Measurements from ENCODE around the gene CST6. TPM values are rescaled to one million over a fixed set of nuclear protein-coding genes. Genes with fewer than 3 reads are reported as not detected.

The CST6 gene
- total RNA-seq, 1 donor from 2014 or later = not detected

- H3K4me2 ChIP-seq = no peak overlapping the region
- peaks cover 34% of the 10 kb centered on the region for H3F3A ChIP-seq (ENCODE audit: low read depth)
- H3K4me3 Mint-ChIP-seq = peak overlapping the region; percentile 100
- peaks cover 4% of the 10 kb centered on the region for H3K36me3 ChIP-seq
- H4K20me1 ChIP-seq (ENCODE audit: low read depth) = peaks cover 6% of the 10 kb centered on the region
- no peaks in the 10 kb centered on the region for H3K27me3 ChIP-seq
- H3K79me2 ChIP-seq (ENCODE audit: low read depth) = peaks cover 38% of the 10 kb centered on the region
- no peak overlapping the region for H3K27ac ChIP-seq
- H3K27me3 Mint-ChIP-seq (ENCODE audit: insufficient read depth, low read depth) = peaks cover 14% of the 10 kb centered on the region
- no peak for DNase-seq (ENCODE audit: low spot score)
- H3K36me3 Mint-ChIP-seq = peaks cover 18% of the 10 kb centered on the region
- H3K27ac Mint-ChIP-seq = no peak overlapping the region
- peaks cover 15% of the 10 kb centered on the region for H3K4me1 ChIP-seq
- no peak for TF ChIP-seq EZH2 (IDR thresholded peaks at IDR 0.05)
- no peak for TF ChIP-seq EZH2phosphoT487 (IDR thresholded peaks at IDR 0.05)
- TF ChIP-seq CTCF (IDR thresholded peaks at IDR 0.05) = no peak
- H3K4me3 ChIP-seq = no peak overlapping the region
- H3K9ac ChIP-seq = no peak overlapping the region
- no peak overlapping the region for H2AFZ ChIP-seq (replicated peaks)
- H3K9me3 Mint-ChIP-seq = no peaks in the 10 kb centered on the region
- H3K9me3 ChIP-seq (ENCODE audit: low read depth) = no peaks in the 10 kb centered on the region
- peaks cover 30% of the 10 kb centered on the region for H3K4me1 Mint-ChIP-seq
Measured at GRCh38 chr11:66004186-66004585, 7.6 kb upstream of the CST6 start.

- Mint-ChIP-seq H3K9me3 (no peaks in the 10 kb centered on the region), H3K4me3 (peak overlapping the region; percentile 48), H3K36me3 (peaks cover 12% of the 10 kb centered on the region), H3K4me1 (peaks cover 23% of the 10 kb centered on the region), H3K27ac (peak overlapping the region; percentile 33), H3K27me3 (ENCODE audit: insufficient read depth, low read depth) (peaks cover 11% of the 10 kb centered on the region)
- Histone ChIP-seq H2AFZ (replicated peaks) (no peak overlapping the region), H3F3A (ENCODE audit: low read depth) (peaks cover 34% of the 10 kb centered on the region), H3K4me2 (no peak overlapping the region), H4K20me1 (ENCODE audit: low read depth) (peaks cover 6% of the 10 kb centered on the region), H3K9ac (no peak overlapping the region), H3K27me3 (peaks cover 17% of the 10 kb centered on the region), H3K79me2 (ENCODE audit: low read depth) (peaks cover 22% of the 10 kb centered on the region), H3K4me1 (peaks cover 13% of the 10 kb centered on the region), H3K9me3 (ENCODE audit: low read depth) (no peaks in the 10 kb centered on the region), H3K27ac (no peak overlapping the region), H3K36me3 (no peaks in the 10 kb centered on the region), H3K4me3 (no peak overlapping the region)
- no peak for DNase-seq (ENCODE audit: low spot score)
- TF ChIP-seq CTCF (IDR thresholded peaks at IDR 0.05) (no peak), EZH2 (IDR thresholded peaks at IDR 0.05) (no peak), EZH2phosphoT487 (IDR thresholded peaks at IDR 0.05) (no peak)
Measured at GRCh38 chr11:66006134-66006890, 5.5 kb upstream of the CST6 start.

GRCh38 chr11:66006891-66007176 is 5.0 kb upstream of the CST6 start:
- peaks cover 12% of the 10 kb centered on the region for H3K36me3 Mint-ChIP-seq
- H3K27me3 ChIP-seq = peaks cover 22% of the 10 kb centered on the region
- peaks cover 6% of the 10 kb centered on the region for H4K20me1 ChIP-seq (ENCODE audit: low read depth)
- H3K36me3 ChIP-seq = no peaks in the 10 kb centered on the region
- H3K79me2 ChIP-seq (ENCODE audit: low read depth) = peaks cover 17% of the 10 kb centered on the region
- TF ChIP-seq EZH2 (IDR thresholded peaks at IDR 0.05) (no peak), EZH2phosphoT487 (IDR thresholded peaks at IDR 0.05) (no peak), CTCF (IDR thresholded peaks at IDR 0.05) (no peak)
- peaks cover 30% of the 10 kb centered on the region for H3F3A ChIP-seq (ENCODE audit: low read depth)
- H3K9ac ChIP-seq = no peak overlapping the region
- H3K4me1 Mint-ChIP-seq = peaks cover 19% of the 10 kb centered on the region
- no peak overlapping the region for H3K27ac ChIP-seq
- no peaks in the 10 kb centered on the region for H3K9me3 Mint-ChIP-seq
- no peak for DNase-seq (ENCODE audit: low spot score)
- H2AFZ ChIP-seq (replicated peaks) = no peak overlapping the region
- H3K4me2 ChIP-seq = peak overlapping the region; percentile 4
- no peaks in the 10 kb centered on the region for H3K9me3 ChIP-seq (ENCODE audit: low read depth)
- H3K27ac Mint-ChIP-seq = peak overlapping the region; percentile 33
- peak overlapping the region; percentile 48 for H3K4me3 Mint-ChIP-seq
- H3K4me3 ChIP-seq = no peak overlapping the region
- peaks cover 13% of the 10 kb centered on the region for H3K4me1 ChIP-seq
- H3K27me3 Mint-ChIP-seq (ENCODE audit: insufficient read depth, low read depth) = peaks cover 13% of the 10 kb centered on the region

All from neural progenitor cell (in vitro differentiated cells).